Endothelial cell of umbilical vein (primary cell): ENCODE results near the gene JAML. TPM values are rescaled to one million over a fixed set of nuclear protein-coding genes. Genes with fewer than 3 reads are reported as not detected.

Experiments used
- BruUV-seq: library from RNA; stranded (reverse); fragments of 400-500 nt; replicated peaks from 2 replicates; lab custom pipeline; 2021; lab: Mats Ljungman, UMichigan
- CTCF ChIA-PET: fragments of 300-600, 350-600 bp; sonication (Branson Sonifier 250); formaldehyde crosslinking; loops from one replicate; lab custom pipeline; 2021; ENCODE audit warnings: antibody characterized with exemption, inconsistent platforms; lab: Charles Lee
- POLR2A ChIA-PET: fragments of 300-600, 350-600 bp; sonication (Branson Sonifier 250); formaldehyde crosslinking; loops from one replicate; lab custom pipeline; 2021; ENCODE audit warnings: antibody characterized with exemption, inconsistent platforms; lab: Charles Lee
- DNase-seq: peaks from one replicate; pipeline ENCODE4 v3.0.0-alpha.2; 2011; ENCODE audit warnings: low read depth, low spot score
- FAIRE-seq: peaks from 2 replicates; lab custom pipeline; 2011; peaks lifted over from hg19 to GRCh38; lab: Jason Lieb, UNC
- H2AFZ ChIP-seq: 2 replicates; pipeline ENCODE4 v1.6.0; 2012; ENCODE audit warnings: low read depth, low read length, control low read depth, inconsistent platforms
- H3K27ac ChIP-seq: 2 replicates; pipeline ENCODE4 v1.5.1; 2011; ENCODE audit warnings: low read depth, mild to moderate bottlenecking, control low read depth, low read length, moderate library complexity; ENCODE audit not compliant: insufficient read depth
- H3K27me3 ChIP-seq, 2 experiments: 2 replicates each; pipeline versions ENCODE4 v1.6.0 to v1.6.1; 2011; ENCODE audit warnings: low read length in 2 of 2, mixed read lengths in 1 of 2; ENCODE audit not compliant: control insufficient read depth in 2 of 2, insufficient read depth in 2 of 2
- H3K36me3 ChIP-seq, 2 experiments: 2 replicates in 1 of 2; 3 replicates in 1 of 2; pipeline ENCODE4 v1.5.1; 2011; ENCODE audit warnings: low read length in 2 of 2, mild to moderate bottlenecking in 1 of 2, moderate library complexity in 1 of 2; ENCODE audit not compliant: control insufficient read depth in 2 of 2, insufficient read depth in 2 of 2; ENCODE audit errors: extremely low read depth in 1 of 2
- H3K4me1 ChIP-seq: 3 replicates; pipeline ENCODE4 v1.5.1; 2011; ENCODE audit warnings: mild to moderate bottlenecking, low read length; ENCODE audit not compliant: control insufficient read depth, insufficient read depth; ENCODE audit errors: extremely low read depth
- H3K4me2 ChIP-seq: 2 replicates; pipeline ENCODE4 v1.6.1; 2011; ENCODE audit warnings: low read length, control low read depth, mixed read lengths; ENCODE audit not compliant: insufficient read depth
- H3K4me3 ChIP-seq, 3 experiments: fragments of 200-600 bp in 1 of 3; sonication (generic), shearing (Covaris generic) in 1 of 3; replicated peaks in 1 of 3; 2 replicates each; pipeline ENCODE4 v1.5.1; 2011 to 2016; ENCODE audit warnings: control low read depth in 3 of 3, low read length in 3 of 3, mild to moderate bottlenecking in 2 of 3, inconsistent platforms in 1 of 3, low read depth in 1 of 3, moderate library complexity in 1 of 3; ENCODE audit not compliant: insufficient read depth in 1 of 3
- H3K79me2 ChIP-seq: 2 replicates; pipeline ENCODE4 v1.6.0; 2012; ENCODE audit warnings: low read length, inconsistent platforms; ENCODE audit not compliant: control insufficient read depth, insufficient read depth
- H3K9ac ChIP-seq: replicated peaks from 2 replicates; pipeline ENCODE3; 2011; ENCODE audit warnings: low read length, control low read depth; ENCODE audit not compliant: insufficient read depth; ENCODE audit errors: extremely low read depth
- H3K9me1 ChIP-seq: replicated peaks from 3 replicates; pipeline ENCODE4 v1.6.0; 2011; ENCODE audit warnings: mild to moderate bottlenecking, low read length; ENCODE audit not compliant: control insufficient read depth, insufficient read depth; ENCODE audit errors: extremely low read depth
- H3K9me3 ChIP-seq: replicated peaks from 2 replicates; pipeline ENCODE4 v1.5.1; 2012; ENCODE audit warnings: low read length, inconsistent platforms; ENCODE audit not compliant: control insufficient read depth, insufficient read depth
- H4K20me1 ChIP-seq: replicated peaks from 2 replicates; pipeline ENCODE3; 2011; ENCODE audit warnings: mild to moderate bottlenecking, low read length; ENCODE audit not compliant: control insufficient read depth, insufficient read depth; ENCODE audit errors: extremely low read depth
- EZH2 ChIP-seq: IDR thresholded peaks from 2 replicates; pipeline ENCODE4 v1.6.1; 2012; ENCODE audit warnings: borderline replicate concordance, low read depth, mild to moderate bottlenecking, moderate library complexity, low read length, inconsistent platforms; ENCODE audit not compliant: severe bottlenecking
- FOS ChIP-seq: IDR thresholded peaks from 2 replicates; pipeline ENCODE4 v1.6.1; 2011; ENCODE audit warnings: mild to moderate bottlenecking, low read length, moderate library complexity, borderline replicate concordance; ENCODE audit not compliant: insufficient read depth
- GATA2 ChIP-seq: IDR thresholded peaks from 2 replicates; pipeline ENCODE4 v1.7.0; 2011; ENCODE audit warnings: low read depth, mild to moderate bottlenecking, moderate library complexity, mixed read lengths, low read length; ENCODE audit not compliant: insufficient read length, insufficient read depth
- JUN ChIP-seq: IDR thresholded peaks from 2 replicates; pipeline ENCODE4 v1.6.1; 2011; ENCODE audit warnings: borderline replicate concordance, low read depth; ENCODE audit not compliant: insufficient read length, insufficient read depth
- MAX ChIP-seq: IDR thresholded peaks from 2 replicates; pipeline ENCODE4 v1.6.1; 2011; ENCODE audit not compliant: insufficient read depth, insufficient read length
- MYC ChIP-seq: IDR thresholded peaks from one replicate; pipeline ENCODE4 v1.6.1; 2011; ENCODE audit warnings: mild to moderate bottlenecking, low read depth, low read length
- POLR2A ChIP-seq: IDR thresholded peaks from 2 replicates; pipeline ENCODE4 v1.6.1; 2012; ENCODE audit warnings: low read depth, mild to moderate bottlenecking, control low read depth, low read length
- POLR2AphosphoS5 ChIP-seq: IDR thresholded peaks from 2 replicates; pipeline ENCODE4 v1.6.1; 2012; ENCODE audit warnings: low read depth, mild to moderate bottlenecking, control low read depth, low read length, moderate library complexity; ENCODE audit not compliant: insufficient read depth
- dilution Hi-C: fragments of 300-500 bp; cut with MboI; formaldehyde crosslinking; loops from one replicate; pipeline ENCODE4 v1.15.0; 2019; ENCODE audit warnings: low sequenced_read_pairs; ENCODE audit not compliant: extremely low pct_ligation_motif_present
- intact Hi-C: fragments of 100-400 bp; cut with micrococcal nuclease; formaldehyde crosslinking; loops from one replicate; pipeline ENCODE4 v1.10.0; 2022
- polyA plus RNA-seq, 4 experiments: library from polyadenylated mRNA; depleted of rRNA in 3 of 4; stranded (reverse) in 3 of 4; unstranded in 1 of 4; fragments of >200 nt; gene quantifications; 2 replicates each; pipeline versions ENCODE4 v1.2.1 to v1.2.3, GENCODE V29; 2011 to 2012; ENCODE audit warnings: missing spikeins in 1 of 4
- total RNA-seq: library from RNA; stranded (reverse); gene quantifications from 2 replicates; pipeline ENCODE4 v1.2.3, GENCODE V29; 2021
- TF ChIP-seq, protein P1 (sequence below), 2 donors: IDR thresholded peaks; 1 replicate in 1 of 2; 2 replicates in 1 of 2; pipeline ENCODE4 v1.5.1; 2011; ENCODE audit warnings: low read length in 2 of 2, mild to moderate bottlenecking in 2 of 2, moderate library complexity in 2 of 2, control low read depth in 1 of 2, inconsistent platforms in 1 of 2, low read depth in 1 of 2; ENCODE audit not compliant: insufficient read depth in 1 of 2; ENCODE audit errors: extremely low read depth in 1 of 2

The JAML gene
- total and polyA plus RNA-seq, 2 donors (not counting 3 experiments of a cell fraction or from before 2014, with no cell fraction given): 0.04 to 0.35 TPM

GRCh38 chr11:118153976-118154375 is 70.8 kb downstream of the JAML start:
- Histone ChIP-seq H4K20me1 (no peaks in the 10 kb centered on the region), H3K4me2 (no peak overlapping the region), H3K79me2 (no peaks in the 10 kb centered on the region), H3K4me1 (peaks cover 3% of the 10 kb centered on the region), H3K27me3 (peaks cover 85 to 86% of the 10 kb centered on the region in 2 experiments), H3K4me3 (no peak overlapping the region), H3K36me3 (no peaks in the 10 kb centered on the region), H3K9me1 (no peaks in the 10 kb centered on the region), H3K27ac (no peak overlapping the region), H3K9ac (no peak overlapping the region), H2AFZ (no peak overlapping the region), H3K9me3 (no peaks in the 10 kb centered on the region)
- dilution Hi-C loops (no loop called here), intact Hi-C loops (no loop called here)
- POLR2A ChIA-PET: no interaction called here
- CTCF ChIA-PET: interaction anchor here (2.3 kb wide), 1 partner anchor 18 kb away, joined by 19 read pairs; no protein-coding TSS in a partner anchor
- TF ChIP-seq EZH2 (no peak), POLR2AphosphoS5 (no peak), FOS (no peak), POLR2A (no peak), MYC (no peak), MAX (no peak), GATA2 (no peak), JUN (no peak)
- TF ChIP-seq, protein P1, sequence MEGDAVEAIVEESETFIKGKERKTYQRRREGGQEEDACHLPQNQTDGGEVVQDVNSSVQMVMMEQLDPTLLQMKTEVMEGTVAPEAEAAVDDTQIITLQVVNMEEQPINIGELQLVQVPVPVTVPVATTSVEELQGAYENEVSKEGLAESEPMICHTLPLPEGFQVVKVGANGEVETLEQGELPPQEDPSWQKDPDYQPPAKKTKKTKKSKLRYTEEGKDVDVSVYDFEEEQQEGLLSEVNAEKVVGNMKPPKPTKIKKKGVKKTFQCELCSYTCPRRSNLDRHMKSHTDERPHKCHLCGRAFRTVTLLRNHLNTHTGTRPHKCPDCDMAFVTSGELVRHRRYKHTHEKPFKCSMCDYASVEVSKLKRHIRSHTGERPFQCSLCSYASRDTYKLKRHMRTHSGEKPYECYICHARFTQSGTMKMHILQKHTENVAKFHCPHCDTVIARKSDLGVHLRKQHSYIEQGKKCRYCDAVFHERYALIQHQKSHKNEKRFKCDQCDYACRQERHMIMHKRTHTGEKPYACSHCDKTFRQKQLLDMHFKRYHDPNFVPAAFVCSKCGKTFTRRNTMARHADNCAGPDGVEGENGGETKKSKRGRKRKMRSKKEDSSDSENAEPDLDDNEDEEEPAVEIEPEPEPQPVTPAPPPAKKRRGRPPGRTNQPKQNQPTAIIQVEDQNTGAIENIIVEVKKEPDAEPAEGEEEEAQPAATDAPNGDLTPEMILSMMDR (IDR thresholded peaks at IDR 0.05; ENCODE audit: extremely low read depth in 1 of 2, insufficient read depth in 1 of 2, low read depth in 1 of 2, low read length in 2 of 2): no peak
- DNase-seq (no peak), FAIRE-seq (no peak)
- no TSS peak for BruUV-seq
